Activated effector memory CD4-positive, alpha-beta T cell treated with anti-CD3 and anti-CD28 coated beads, Interleukin-2, amount 50 U/mL, for 16 hours (primary cell): ENCODE data around the gene PNPLA8.
"Not testable (repeated sequence)": the region's sequence is repeated elsewhere in the genome, so short reads cannot be mapped to it uniquely, and the experiment has no call there.

ENCODE experiments used
- DNase-seq: peaks from one replicate; pipeline ENCODE4 v3.0.0-alpha.2; 2020

PNPLA8 gene

GRCh38 chr7:108525985-108526767, at the start of gene PNPLA8:
Gene PNPLA8, minus strand, starts transcription at chr7:108526135. Its CDS starts 10,644 bp downstream, at chr7:108515491.
- DNase-seq = peak; percentile 100

GRCh38 chr7:108575156-108575555, 49.2 kb upstream of the PNPLA8 start:
- no peak for DNase-seq

GRCh38 chr7:108572480-108572879, 46.5 kb upstream of the PNPLA8 start:
- DNase-seq = no peak

GRCh38 chr7:108570146-108570755, 44.3 kb upstream of the PNPLA8 start:
- DNase-seq = peak; percentile 81

GRCh38 chr7:108569381-108570145, 43.6 kb upstream of the PNPLA8 start, which contains the start of the genes DNAJB9 and THAP5:
Gene DNAJB9, plus strand, starts transcription at chr7:108569874. Its CDS starts 1,853 bp downstream, at chr7:108571727.
Gene THAP5, minus strand, starts transcription at chr7:108569706. Its CDS starts 137 bp downstream, at chr7:108569569.
- peak; percentile 100 for DNase-seq

- no peak for DNase-seq
Measured at GRCh38 chr7:108568801-108569380, 43.0 kb upstream of the PNPLA8 start.

- DNase-seq = no peak
Measured at GRCh38 chr7:108565987-108566386, 40.1 kb upstream of the PNPLA8 start.

- DNase-seq = no peak
Measured at GRCh38 chr7:108561047-108561619, 35.2 kb upstream of the PNPLA8 start.

- no peak for DNase-seq
Measured at GRCh38 chr7:108559253-108559652, 33.3 kb upstream of the PNPLA8 start.

- DNase-seq = no peak
Measured at GRCh38 chr7:108557617-108558016, 31.7 kb upstream of the PNPLA8 start.

GRCh38 chr7:108557191-108557590, 31.3 kb upstream of the PNPLA8 start:
- DNase-seq = no peak

- DNase-seq = not testable (repeated sequence)
Measured at GRCh38 chr7:108556665-108557064, 30.7 kb upstream of the PNPLA8 start.

GRCh38 chr7:108548141-108548896, 22.4 kb upstream of the PNPLA8 start:
- DNase-seq = not testable (repeated sequence)

- DNase-seq = no peak
Measured at GRCh38 chr7:108541478-108541877, 15.5 kb upstream of the PNPLA8 start.

- DNase-seq = not testable (repeated sequence)
Measured at GRCh38 chr7:108538685-108539084, 12.8 kb upstream of the PNPLA8 start.

- DNase-seq = not testable (repeated sequence)
Measured at GRCh38 chr7:108538236-108538635, 12.3 kb upstream of the PNPLA8 start.

GRCh38 chr7:108537229-108537628, 11.3 kb upstream of the PNPLA8 start:
- no peak for DNase-seq

GRCh38 chr7:108535744-108536143, 9.8 kb upstream of the PNPLA8 start:
- DNase-seq = no peak

- no peak for DNase-seq
Measured at GRCh38 chr7:108535257-108535656, 9.3 kb upstream of the PNPLA8 start.

GRCh38 chr7:108533712-108534111, 7.8 kb upstream of the PNPLA8 start:
- no peak for DNase-seq

- DNase-seq = no peak
Measured at GRCh38 chr7:108529341-108529740, 3.4 kb upstream of the PNPLA8 start.

GRCh38 chr7:108528183-108528712, 2.3 kb upstream of the PNPLA8 start:
- DNase-seq = no peak
